Measurements from ENCODE around the gene RHEX. TPM values are rescaled to one million over a fixed set of nuclear protein-coding genes. Genes with fewer than 3 reads are reported as not detected.

Gene RHEX
- total RNA-seq, 1 donor from 2014 or later = 0.53 TPM

DNA sequence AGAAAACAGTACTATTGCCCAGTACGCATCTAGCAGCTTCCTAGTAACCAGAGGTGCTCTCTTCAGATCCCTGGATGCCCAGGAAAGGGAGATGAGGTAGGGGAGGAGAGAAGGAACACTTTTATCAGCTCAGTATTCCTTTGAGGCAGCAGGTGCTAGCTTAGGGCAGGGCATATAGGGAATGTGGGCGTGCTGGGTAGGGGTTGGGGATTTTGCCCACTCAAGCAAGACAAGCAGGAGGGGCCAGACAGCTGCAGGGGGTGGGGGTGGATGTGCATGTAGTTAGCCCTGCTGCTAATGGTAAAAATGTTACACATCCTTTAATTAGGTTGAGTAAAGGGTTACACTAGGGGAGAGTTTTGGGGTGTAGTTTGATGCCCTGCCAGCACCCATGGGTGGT, 82.3 kb downstream of the RHEX start:
- no peaks in the 10 kb centered on the region for H3K9me3 ChIP-seq
- H3K4me1 ChIP-seq = no peaks in the 10 kb centered on the region
- no peaks in the 10 kb centered on the region for H3K27me3 ChIP-seq
- intact Hi-C loops (cut with DNase I) = no loop called here
- no peak overlapping the region for H3K27ac ChIP-seq
- no peak for DNase-seq (ENCODE audit: low spot score in 2 of 2)
- TF ChIP-seq, protein P1, sequence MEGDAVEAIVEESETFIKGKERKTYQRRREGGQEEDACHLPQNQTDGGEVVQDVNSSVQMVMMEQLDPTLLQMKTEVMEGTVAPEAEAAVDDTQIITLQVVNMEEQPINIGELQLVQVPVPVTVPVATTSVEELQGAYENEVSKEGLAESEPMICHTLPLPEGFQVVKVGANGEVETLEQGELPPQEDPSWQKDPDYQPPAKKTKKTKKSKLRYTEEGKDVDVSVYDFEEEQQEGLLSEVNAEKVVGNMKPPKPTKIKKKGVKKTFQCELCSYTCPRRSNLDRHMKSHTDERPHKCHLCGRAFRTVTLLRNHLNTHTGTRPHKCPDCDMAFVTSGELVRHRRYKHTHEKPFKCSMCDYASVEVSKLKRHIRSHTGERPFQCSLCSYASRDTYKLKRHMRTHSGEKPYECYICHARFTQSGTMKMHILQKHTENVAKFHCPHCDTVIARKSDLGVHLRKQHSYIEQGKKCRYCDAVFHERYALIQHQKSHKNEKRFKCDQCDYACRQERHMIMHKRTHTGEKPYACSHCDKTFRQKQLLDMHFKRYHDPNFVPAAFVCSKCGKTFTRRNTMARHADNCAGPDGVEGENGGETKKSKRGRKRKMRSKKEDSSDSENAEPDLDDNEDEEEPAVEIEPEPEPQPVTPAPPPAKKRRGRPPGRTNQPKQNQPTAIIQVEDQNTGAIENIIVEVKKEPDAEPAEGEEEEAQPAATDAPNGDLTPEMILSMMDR (IDR thresholded peaks at IDR 0.05) = no peak
- no peaks in the 10 kb centered on the region for H3K36me3 ChIP-seq
- H3K4me3 ChIP-seq = no peak overlapping the region

DNA sequence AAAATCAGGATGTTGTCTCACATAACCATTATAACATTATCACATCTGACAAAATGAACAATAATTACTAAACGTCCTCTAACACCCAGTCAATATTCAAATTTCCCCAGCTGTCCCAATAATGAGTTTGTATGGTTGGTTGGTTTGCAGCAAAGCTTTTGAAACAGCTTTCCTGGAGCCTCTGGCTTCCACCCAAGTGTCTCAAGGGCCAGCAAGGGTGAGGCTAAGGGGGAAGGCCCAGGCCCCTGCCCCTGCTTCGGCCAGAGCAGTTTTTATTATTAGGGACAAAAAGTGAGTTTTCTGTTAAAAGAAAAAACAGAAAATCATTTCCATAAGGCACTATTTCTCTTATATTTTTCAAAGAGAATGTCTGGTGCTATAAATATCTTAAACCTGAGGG, 83.3 kb downstream of the RHEX start:
- no peaks in the 10 kb centered on the region for H3K4me1 ChIP-seq
- intact Hi-C loops (cut with DNase I) = no loop called here
- H3K4me3 ChIP-seq = no peak overlapping the region
- TF ChIP-seq, protein P1 (IDR thresholded peaks at IDR 0.05) = no peak
- no peaks in the 10 kb centered on the region for H3K9me3 ChIP-seq
- no peaks in the 10 kb centered on the region for H3K27me3 ChIP-seq
- H3K27ac ChIP-seq = no peak overlapping the region
- no peak for DNase-seq (ENCODE audit: low spot score in 2 of 2)
- H3K36me3 ChIP-seq = no peaks in the 10 kb centered on the region

DNA sequence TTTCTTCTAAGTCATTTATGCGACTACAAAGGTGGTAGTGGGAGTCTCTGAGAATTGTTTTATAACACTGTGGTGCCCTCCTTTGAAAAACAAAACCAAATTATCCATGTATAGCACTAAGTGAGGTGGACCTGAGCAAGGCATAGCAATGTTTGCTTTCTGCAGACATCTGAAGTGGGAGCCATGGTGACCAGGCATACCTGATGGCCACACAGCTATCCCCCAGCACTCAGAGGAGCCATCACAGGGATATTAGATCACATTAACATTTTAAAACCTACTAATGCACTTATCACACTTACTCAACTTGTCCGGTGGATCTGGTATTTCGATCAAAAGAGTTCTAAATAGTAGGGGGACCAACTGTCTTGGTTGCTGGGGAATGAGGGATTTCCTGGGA, 89.0 kb downstream of the RHEX start:
- no peaks in the 10 kb centered on the region for H3K36me3 ChIP-seq
- DNase-seq (ENCODE audit: low spot score in 2 of 2) = no peak
- no peak overlapping the region for H3K27ac ChIP-seq
- TF ChIP-seq, protein P1 (IDR thresholded peaks at IDR 0.05) = no peak
- intact Hi-C loops (cut with DNase I) = no loop called here
- H3K27me3 ChIP-seq = no peaks in the 10 kb centered on the region
- no peaks in the 10 kb centered on the region for H3K4me1 ChIP-seq
- no peak overlapping the region for H3K4me3 ChIP-seq
- no peaks in the 10 kb centered on the region for H3K9me3 ChIP-seq

DNA sequence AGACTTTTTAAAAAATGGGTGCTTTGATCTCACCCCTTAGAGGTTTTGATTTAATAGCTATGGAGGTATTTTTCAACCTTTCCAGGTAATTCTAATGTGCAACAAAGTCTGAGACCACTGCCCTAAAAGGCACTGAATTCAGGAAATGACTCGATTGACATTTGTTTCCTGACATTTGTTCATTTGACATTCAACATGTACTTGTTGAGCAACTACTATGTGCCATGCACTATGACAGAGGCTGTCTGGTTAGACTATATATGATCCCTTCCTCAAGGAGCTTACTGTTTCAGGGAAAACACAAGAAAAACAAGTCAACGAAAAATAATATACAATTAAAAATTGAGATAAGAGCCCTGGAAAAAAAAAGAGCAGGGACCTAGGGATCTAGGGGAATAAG, 89.8 kb downstream of the RHEX start:
- no peaks in the 10 kb centered on the region for H3K27me3 ChIP-seq
- H3K9me3 ChIP-seq = no peaks in the 10 kb centered on the region
- H3K36me3 ChIP-seq = no peaks in the 10 kb centered on the region
- no peak overlapping the region for H3K27ac ChIP-seq
- H3K4me1 ChIP-seq = no peaks in the 10 kb centered on the region
- H3K4me3 ChIP-seq = no peak overlapping the region
- intact Hi-C loops (cut with DNase I) = no loop called here
- TF ChIP-seq, protein P1 (IDR thresholded peaks at IDR 0.05) = no peak
- DNase-seq (ENCODE audit: low spot score in 2 of 2) = no peak

DNA sequence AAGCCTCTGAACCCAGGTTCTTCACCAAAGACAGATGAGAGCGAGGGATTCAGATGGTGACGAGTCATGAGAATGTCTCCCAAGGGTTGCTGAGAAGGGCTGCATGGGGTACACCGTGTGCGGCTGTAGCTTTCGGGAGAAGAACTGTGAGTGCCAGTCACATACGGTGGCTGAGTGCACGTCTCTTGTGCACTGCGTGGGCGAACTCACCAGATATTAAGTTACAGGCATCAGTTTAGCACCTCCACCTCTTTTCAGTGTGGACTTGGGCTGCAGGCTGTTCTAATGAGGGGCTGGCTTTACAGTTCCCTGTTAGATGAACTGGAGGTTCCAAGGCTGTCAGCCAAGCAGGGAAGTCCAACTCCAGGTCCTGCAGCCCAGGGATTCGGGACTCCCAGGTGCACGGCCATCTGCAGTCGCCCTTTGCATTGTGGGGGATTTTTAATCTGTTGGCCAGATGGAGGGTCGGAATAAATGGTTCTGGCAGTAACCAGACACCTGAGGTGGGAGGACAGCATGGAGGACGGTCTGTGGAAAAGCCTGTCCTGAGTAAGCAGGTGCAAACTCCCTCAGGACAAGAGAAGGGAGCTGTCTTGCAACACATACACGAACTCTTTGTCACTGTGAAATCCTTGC, 90.7 kb downstream of the RHEX start:
- DNase-seq (ENCODE audit: low spot score in 2 of 2) = no peak
- Histone ChIP-seq H3K27ac (no peak overlapping the region), H3K36me3 (no peaks in the 10 kb centered on the region), H3K9me3 (no peaks in the 10 kb centered on the region), H3K27me3 (no peaks in the 10 kb centered on the region), H3K4me3 (no peak overlapping the region), H3K4me1 (no peaks in the 10 kb centered on the region)
- TF ChIP-seq, protein P1 (IDR thresholded peaks at IDR 0.05) = no peak
- intact Hi-C loops (cut with DNase I) = no loop called here

DNA sequence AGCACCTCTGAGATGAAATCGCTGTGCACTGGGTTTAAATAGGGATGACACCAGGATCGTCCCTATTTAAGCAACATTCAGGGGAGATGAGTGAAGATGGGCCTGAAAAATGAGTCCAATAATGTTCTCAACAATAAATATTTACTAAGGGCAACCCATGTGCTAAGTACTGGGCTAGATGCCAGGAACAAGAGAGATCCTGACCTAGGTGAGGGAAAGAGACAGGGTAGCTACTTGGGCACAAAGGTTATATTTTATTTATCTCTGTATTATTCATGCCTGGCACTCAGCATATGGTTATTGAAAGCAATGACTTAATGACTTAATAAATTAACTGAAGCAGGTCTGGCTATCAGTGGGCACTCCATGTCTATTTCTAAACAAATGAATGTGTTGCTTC, 91.6 kb downstream of the RHEX start:
- TF ChIP-seq, protein P1 (IDR thresholded peaks at IDR 0.05) = no peak
- H3K27me3 ChIP-seq = no peaks in the 10 kb centered on the region
- no peaks in the 10 kb centered on the region for H3K4me1 ChIP-seq
- H3K9me3 ChIP-seq = no peaks in the 10 kb centered on the region
- no peak overlapping the region for H3K27ac ChIP-seq
- DNase-seq (ENCODE audit: low spot score in 2 of 2) = no peak
- H3K4me3 ChIP-seq = no peak overlapping the region
- intact Hi-C loops (cut with DNase I) = no loop called here
- no peaks in the 10 kb centered on the region for H3K36me3 ChIP-seq

All from ascending aorta (tissue), 2 donors.